Activated naive CD4-positive, alpha-beta T cell (primary cell): ENCODE measurements around the gene RPS6KL1.

Source experiments
- DNase-seq, 4 experiments: peaks; one replicate each; lab custom pipeline; 2025; lab: John Stamatoyannopoulos, UW

RPS6KL1 gene

DNA sequence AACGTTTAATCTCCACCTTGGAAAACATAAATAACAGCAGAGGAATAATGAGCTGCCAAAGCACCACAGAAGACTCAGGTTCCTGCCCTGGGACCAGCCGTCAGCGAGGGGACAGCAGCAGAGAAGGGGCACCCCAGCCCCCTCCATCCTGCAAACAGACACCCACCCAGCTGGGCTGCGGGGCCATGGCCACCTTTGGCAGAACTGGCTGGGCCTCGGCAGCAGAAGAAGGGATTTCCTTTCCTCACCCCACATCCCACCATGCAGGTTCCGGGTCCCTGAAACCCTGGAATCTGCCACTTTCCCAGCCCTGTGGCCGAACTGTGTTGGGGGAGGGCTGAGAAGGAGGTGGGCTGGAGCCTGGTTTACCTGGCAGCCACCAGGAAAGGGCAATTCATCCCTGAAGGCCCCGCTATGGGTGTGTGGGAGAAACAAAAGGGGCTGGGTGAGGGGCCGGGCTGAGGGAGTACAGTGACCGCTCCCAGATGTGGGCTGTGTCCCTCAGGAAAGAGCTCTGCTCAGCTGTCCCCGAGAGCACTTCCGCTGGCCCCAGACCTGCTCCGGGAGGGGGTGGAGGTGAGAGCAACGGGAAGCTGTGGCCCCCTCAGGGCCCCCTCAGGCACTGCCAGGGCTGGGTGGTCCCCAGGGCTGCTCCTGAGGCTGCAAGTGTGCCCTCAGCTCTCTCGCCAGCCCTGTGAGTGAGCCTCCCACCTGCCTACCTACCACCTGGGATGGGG is 28.6 kb upstream of the RPS6KL1 start:
- DNase-seq: no peak

DNA sequence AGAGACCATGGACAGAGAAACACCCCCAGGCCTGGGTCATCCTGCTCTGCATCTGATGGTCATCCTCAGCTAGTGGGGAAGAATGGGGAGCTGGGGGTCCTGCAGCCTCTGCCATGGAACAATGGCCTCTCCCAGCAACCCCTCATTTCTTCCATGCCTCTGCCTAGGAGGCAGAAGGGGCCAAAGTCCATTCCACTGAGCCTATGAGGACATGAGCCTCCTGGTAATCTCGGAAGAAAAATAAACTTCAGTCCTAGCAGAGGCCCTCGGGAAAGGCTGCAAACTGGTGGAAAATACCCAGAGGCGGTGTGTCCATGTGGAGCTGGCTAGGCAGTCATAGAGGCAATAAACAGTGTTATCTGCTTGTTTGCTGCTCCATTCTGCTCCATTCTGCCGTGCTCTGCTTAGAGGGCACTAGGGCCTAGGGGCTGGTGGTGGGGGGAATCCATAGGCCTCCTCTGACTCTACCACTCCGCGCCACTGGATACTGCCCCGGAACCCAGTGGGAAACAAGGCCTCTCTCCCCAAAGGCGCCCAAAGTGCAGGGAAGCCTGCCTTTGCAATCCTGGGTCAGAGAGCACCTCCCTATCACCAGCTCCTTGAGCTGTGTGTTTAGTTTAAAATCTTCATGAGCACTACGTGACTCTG is 27.9 kb upstream of the RPS6KL1 start:
- DNase-seq: no peak

DNA sequence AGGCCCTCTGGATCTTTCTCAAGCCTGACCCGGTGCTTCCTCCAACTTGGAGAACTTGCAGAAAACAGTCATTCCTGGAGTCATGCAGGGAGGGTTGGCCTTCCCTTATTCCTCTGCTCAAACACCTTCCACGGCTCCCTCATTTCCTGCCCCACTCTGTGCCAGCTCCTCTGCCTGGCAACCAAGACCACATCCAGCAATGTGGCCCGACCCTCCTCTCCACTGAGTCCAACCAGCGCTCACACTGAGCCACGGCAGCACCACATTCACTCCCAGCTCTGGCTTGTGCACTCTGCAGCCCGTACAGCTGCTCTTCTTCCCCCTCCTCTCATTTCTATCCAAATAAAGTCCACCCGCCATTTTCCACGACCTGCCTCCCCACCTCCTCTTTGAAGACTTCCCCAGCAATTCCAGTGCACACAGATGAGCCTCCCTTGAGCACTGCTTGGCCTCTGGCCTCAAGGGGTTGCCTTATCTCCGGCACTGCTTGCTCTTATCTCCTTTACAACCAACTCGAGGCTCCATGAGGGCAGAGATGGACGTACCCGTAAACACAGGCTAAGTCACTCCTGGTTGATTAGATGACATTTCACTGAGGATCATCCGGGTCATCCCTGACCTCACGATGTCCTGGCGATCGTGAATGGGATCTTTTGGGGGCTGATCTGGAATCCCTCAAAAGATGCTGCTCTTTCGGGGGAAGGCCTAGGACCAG is 27.0 kb upstream of the RPS6KL1 start:
- DNase-seq: no peak

DNA sequence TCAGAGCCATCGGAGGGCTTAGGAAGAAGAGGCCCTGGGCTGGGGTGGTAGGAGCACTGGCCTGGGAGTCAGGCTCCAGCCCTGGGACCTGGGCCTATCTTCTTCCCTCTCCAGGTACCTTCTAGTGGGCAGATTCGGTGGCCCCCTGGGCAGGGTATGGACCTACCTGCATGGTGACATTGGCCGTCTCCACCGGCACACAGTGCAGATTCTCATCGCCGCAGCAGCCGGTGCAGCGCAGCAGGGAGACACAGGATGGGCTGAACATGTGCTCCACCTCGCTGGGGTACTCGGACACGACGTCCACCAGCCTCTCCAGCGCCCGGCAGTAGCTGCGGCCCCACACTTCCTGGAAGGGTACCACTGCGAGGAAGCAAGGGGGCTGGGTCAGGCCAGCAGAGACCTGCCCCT is 26.1 kb upstream of the RPS6KL1 start:
- DNase-seq: no peak

DNA sequence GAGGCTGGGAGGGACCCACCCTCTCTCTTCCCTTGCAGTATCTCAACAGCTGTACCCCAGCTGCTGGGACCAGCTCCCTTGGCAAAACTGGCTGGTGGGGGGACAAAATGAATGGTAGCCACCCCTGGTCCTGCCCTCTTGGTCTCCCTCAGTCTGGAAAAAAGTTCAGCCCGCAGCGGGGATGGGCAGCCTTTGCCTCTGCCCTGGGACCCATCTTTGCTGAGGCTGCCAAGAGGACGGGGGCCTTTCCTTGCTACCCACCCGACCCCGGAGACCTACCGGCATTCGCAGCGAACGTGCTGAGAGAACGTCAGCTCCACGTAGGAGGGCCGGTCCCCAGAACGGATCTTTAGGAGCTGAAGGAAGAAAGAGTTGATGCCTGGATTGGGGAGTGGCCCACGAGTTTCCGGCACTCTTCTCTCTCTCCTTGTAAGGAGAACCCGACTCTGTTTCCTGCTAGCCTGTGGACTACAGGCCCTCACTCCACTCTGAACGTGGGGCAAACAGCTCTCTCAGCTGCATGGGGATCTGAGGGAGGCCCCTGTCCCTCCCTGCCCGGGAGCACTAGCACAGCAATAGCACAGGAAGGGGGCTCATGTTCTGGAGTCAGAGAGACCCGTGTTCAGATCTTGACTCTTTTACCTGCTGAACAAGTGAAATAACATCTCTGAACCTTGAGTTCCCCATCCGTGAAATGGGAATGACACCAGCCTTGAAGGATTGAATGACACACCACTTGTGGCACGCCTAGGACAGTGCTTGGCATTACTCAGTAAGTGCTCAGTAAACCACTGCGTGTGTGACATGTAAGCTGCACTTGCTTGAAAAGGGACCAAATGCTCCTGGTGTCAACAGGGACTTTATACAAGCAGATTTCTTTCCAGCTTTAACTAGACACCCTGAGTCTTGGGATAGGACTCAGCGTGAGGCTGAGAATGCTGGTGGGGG is 25.4 kb upstream of the RPS6KL1 start:
- DNase-seq: no peak

DNA sequence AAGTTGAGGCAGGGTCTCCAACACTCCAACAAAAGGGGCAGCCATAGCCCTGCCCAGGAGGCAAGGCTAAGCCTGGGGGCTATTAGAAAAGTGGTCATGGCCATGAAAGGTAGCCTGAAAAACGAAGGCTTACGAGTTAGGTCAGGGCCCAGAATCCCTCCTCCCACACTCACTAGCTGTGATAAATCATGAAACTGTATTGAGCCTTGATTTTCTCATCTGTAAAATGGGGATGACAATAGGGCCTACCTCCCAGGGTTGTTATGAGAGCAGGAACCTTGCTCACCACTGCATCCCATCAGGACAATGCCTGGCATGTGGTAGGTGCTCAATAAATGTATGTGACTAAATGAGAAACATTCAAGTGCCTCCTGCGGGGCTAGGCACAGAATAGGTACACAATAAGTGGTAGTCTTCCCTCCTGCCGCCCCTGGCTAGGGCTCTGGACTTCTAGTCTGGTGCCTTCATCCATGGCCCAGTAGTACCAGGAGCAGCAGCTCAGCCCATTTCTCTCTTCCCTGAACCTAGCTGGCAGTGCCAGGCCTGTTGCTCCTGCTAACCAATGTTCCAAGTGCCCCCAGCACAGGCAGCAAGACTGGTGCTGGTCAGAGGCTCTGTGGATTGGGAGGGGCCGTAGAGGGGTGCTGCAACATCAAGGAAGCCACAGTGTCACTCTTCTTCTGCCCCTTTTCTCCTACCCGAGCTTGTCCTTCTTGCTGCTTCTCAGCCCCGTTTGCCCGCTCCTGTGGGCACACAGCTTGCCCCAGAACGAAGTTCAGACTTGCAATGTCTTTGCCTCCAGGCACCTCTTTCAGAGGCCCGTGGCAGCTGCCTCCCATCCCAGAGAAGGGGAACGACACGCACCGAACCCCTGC is 24.5 kb upstream of the RPS6KL1 start:
- no peak for DNase-seq

DNA sequence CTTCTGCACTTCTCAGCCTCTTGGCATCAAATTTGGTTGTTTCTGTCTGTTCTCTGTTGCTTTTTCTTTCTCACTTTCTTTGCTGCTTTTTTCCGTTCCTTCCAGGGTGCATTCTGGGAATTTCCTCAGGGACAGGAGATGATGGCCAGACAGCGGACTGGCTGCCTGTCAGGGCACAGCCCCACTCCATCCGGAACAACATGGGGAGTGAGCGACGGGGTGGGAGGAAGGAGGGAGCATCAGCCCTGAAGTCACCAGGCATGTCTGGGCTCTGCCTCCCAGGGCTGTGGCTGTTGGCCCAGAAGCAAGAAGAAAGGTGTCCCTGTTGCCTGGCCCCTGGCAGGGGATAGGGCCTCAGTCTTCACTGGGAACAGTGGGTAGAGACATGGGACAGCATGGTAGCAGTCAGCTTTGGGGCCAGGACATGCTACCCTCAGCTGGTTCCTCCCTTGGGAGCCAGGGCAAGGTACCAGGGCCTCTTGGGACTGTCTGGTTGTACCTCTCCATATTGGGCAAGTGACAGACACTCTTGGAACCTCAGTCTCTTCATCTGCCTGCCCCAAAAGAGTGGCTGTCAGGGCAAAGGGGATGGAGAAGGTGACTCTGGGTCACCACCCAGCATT is 23.7 kb upstream of the RPS6KL1 start:
- DNase-seq: no peak

DNA sequence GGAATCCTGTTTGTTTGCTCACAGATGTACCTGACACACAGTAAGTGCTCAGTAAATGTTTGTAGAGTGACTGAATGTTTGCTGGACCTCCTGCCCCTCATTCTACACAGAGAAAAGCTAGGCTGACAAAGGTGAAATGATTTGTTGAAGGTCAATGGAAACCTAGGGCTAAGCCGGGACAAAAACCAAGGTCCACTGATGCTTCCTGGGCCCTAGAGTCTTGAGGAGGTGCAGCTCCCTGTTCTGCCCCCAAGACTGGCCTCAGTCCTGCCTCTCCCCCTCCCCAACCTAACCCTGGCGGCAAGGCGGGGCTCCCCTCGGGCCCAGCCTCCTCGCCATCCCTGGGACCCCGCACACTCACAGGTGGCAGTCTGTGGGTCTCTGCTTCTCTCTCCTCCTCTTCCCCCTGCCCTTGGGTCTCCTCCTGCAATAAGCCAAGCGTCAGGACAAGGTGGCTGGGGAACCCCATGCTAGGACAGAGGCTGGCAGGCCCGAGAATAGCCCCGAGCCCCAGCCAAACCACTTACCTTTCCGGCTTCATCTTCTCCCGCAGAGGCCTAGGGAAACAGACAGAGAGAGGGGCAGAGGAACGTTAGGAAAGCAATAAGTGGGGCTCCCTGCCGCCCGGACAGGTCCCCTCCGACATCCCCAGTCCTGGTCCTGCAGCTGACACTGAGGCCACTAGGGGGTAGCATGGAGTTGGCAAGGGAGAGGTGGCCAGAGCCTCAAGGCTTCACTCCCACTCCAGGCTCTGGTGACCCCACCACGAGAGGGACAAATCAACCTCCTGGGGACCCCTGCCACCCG is 23.0 kb upstream of the RPS6KL1 start:
- DNase-seq: peak; percentile 23 to 64 (median 46)

DNA sequence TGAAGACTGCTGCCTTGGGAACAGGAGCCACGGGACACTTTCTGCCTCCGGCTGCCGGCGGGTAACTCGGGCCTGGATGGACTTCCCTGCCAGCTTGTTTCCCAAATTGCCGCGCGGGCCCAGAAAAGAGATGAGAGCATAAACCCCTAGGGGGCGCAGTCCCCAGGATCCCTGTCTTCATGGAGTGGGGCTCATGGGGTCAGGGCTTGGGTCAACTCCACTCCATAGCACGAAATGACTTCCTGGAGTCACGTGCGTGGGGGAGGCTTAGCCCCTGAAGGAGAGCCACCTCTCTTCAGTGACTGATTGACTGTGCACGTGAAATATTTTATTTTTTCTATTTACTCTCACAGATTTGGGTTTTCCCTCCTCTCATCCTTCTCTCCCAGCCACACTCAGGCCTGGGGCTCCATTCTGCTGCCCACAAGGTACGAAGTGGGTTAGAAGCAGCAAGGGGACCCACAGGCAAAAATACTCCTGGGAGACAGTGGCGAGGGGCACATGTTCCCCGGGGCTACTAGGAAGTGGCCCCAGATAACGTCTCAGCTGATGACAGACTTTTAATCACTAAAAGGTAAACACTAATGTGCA is 22.3 kb upstream of the RPS6KL1 start:
- no peak for DNase-seq

DNA sequence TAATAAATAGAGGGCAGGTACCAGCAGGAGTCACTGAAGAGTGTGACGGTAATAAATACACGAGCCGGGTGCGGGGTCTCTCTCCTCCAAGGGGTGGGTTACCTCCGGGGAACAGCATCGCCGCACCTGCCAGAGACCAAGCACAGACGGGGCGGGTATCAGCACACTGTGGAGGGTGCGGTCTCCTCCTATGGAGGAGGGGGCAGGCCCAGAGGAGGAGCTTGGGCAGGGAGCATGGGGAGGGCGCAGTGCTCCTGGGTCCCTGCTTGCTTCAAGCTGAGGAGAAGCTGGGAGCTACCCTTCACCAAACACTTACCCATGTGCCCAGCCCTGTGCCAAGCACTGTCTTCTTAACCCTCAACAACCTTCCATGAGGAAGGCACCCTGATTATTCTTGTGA is 19.5 kb upstream of the RPS6KL1 start:
- DNase-seq: no peak

DNA sequence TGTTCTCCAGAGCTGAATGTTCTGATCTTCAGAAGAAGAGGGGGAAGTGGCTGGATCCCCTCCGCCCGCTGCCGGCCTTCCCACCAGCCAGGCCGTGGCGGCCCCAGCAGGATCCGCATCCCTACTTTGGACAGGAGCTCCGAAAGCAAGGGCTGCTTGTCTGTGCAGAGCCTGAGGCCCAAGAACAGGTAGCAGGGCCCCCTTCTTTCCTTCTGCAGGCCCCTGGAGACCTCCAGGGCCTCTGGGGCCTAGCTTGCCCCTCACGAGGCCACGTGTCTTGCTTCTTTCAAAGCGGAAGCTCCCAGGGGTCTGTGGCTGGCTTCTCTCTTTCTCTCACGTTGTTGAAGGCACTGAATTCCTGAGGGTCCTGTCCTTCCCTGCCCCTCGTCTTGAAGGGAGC is 19.1 kb upstream of the RPS6KL1 start:
- no peak for DNase-seq

DNA sequence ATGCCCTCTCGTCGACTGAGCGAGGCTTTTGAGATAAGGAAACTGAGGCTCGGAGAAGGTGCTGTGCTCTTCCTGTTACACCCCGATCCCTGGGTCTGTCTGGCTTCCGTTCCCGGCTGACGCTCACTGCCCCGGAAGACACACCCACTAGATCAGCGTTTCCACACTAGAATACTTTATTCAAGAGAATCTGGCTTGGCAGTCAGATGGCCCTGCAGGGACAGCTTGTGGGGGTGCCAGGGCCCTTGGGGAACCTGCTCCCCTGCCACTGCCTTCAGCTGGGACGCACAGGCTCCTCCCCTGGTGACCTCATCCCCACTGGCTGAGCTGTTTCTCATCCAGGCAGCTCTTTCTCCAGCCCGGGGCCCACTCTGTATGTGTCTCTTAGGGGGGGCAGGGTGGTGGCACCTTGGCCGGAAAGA is 18.6 kb upstream of the RPS6KL1 start:
- DNase-seq: peak in 3 of 4 experiments; percentile 13 to 51 (median 21)

DNA sequence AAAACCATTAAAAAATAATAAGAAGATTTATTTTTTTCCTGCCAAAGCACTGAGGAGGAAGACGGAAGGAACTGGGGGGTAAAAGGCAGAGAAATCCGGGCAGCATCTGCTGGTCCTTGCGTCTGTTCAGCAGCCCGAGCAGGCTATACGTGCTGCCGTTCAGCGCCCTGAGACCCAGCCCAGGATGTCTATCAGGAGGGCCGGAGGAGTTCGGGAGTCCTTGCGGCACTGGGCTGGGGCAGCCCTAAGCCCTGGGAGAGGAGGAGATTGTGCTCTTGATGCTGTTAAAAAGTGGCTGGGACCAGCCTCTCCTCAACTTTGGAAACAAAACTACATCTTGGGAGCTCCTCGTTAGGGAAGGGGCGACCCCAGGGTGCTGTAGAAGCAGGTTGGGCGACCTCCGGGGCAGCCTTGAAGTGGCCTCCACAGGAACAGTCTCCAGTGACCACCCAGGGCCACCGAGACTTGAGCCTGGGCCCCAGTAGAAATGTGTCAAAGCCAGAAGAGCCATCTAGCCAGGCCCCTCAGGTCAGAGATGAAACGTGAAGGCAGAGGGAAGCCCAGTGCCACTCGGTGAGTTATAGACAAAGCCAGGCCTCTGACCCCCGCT is 18.0 kb upstream of the RPS6KL1 start:
- DNase-seq: no peak

DNA sequence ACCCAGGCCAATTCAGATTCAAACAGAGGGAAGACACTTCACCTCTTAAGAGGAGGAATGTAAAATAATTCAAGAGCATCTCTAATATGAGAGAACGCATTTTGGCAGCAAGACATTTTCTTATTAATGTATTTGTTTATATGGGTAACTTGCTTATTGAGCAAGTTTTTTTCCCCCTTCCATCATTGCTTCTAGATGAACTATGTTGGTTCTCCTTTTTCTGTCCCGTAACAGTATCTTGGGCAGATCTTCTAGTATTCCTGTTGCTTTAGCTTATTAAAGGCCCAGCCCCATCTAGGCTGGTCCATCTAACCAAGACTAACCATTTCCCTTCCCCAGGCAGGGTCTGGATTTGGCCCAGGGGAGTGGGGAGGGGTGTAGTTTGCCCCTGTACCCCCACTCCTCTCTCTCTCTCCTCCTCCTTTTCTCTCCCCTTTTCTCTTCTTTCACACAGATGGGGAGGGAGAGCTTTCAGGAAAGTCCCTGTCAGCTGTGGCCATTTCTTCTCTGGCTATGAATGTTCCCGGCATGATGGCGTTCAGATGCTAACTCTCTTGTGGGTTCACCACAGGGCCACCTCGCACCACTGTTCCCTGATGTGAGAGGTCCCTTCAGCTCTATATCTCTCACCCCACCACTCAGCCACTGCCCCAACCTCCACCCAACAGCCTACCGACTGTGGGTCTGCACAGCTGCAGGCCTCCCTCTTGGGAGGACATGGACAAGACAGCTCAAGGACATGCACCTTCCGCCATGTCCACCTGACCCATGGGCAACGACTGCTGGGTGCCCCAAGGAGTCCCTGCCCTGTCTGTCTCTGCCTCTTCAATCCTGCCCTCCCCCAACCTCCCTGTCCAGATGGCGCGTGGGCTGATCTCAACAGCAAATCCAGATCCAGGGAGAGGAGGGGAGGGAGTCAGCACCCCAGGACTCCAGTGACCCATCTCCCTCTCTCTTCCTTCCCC is 15.8 kb upstream of the RPS6KL1 start:
- no peak for DNase-seq

DNA sequence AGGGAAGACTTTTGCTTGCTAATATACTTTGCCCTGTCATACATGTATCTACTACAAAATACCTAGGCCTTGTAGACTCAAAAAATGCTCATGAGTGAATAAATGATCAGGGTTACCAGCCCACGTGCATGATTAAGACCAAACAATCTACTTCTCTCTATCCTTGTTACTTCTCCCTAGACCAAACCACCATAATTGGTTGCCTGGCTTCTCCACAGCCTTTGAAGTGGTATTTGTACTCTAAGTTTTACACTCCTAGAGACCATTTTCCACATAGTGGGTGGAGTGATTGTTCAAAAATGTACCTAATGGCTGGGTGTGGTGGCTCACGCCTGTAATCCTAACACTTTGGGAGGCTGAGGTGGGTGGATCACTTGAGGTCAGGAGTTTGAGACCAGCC is 14.1 kb upstream of the RPS6KL1 start:
- no peak for DNase-seq

DNA sequence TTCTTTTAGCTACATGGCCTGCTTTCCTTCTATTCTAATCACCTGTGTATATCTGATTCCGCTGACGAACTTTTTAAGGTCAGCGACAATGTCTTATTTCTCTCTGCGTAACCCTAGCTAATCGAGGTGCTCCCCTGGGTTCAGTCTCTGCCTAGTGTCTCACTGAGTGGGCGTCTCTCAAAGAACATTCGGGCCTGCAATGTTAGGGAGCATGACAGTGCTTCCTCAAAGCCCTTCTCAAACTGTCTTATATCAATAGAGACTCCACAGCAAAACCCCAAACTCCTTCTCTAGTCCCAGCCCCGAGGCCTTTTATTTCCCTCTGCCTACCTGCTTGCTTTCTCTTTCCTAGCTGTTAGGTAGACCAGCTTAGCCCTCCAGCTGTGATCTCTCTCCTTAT is 13.7 kb upstream of the RPS6KL1 start:
- DNase-seq: no peak

DNA sequence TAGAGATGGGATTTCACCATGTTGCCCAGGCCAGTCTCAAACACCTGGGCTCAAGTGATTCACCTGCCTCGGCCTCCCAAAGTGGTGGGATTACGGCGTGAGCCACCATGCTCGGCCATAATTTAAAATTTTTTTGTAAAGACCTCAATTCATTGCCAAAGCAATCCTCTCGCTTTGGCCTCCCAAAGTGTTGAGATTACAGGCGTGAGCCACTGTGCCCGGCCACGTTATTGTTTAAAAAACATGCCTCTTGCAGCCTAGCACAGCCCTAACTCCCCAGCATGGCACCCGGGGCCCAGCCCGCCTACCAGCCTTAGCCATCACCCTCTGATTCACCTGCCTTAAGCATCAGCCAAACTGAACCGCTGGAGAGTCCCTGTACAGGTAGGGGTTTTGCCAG is 13.1 kb upstream of the RPS6KL1 start:
- DNase-seq: no peak

DNA sequence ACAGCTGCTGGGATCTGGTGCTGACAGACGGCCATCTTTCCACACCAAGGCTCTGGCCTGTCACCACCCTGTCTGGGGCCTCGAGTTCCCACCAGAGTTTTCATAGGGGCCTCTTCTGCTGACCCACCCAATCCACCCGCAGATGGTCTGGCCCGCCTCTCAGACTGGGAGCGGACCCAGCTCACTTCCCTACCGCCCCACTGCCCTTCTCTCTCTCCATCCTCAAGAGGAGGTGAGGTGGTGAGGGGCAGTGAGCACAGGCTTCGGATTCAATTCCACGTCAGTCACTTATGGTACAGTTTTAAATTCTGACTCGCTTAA is 12.3 kb upstream of the RPS6KL1 start:
- no peak for DNase-seq
